KMS-11 (cell line): ENCODE measurements around the gene TAS2R10.

ENCODE experiments used
- H2AFZ ChIP-seq: fragments of 200-600 bp; sonication (generic); 2 replicates; pipeline ENCODE4 v1.6.1; 2016; ENCODE audit warnings: antibody characterized with exemption, mixed run types, low read depth
- H3K27ac ChIP-seq: fragments of 200-600 bp; sonication (generic); 2 replicates; pipeline ENCODE4 v1.6.1; 2016; ENCODE audit warnings: mild to moderate bottlenecking, mixed run types
- H3K27me3 ChIP-seq: fragments of 200-600 bp; sonication (generic); 2 replicates; pipeline ENCODE4 v1.6.1; 2017; ENCODE audit warnings: mild to moderate bottlenecking, low read depth, mixed run types, moderate library complexity; ENCODE audit not compliant: insufficient read depth
- H3K36me3 ChIP-seq: fragments of 200-600 bp; sonication (generic); 2 replicates; pipeline ENCODE4 v1.6.1; 2017; ENCODE audit warnings: mild to moderate bottlenecking, mixed run types; ENCODE audit not compliant: insufficient read depth
- H3K4me1 ChIP-seq: fragments of 200-600 bp; sonication (generic); 2 replicates; pipeline ENCODE4 v1.6.1; 2016; ENCODE audit warnings: mild to moderate bottlenecking, low read depth, mixed run types; ENCODE audit not compliant: poor library complexity, severe bottlenecking
- H3K4me2 ChIP-seq: fragments of 200-600 bp; sonication (generic); 2 replicates; pipeline ENCODE4 v1.7.0; 2016; ENCODE audit warnings: mild to moderate bottlenecking, mixed run types
- H3K4me3 ChIP-seq: fragments of 200-600 bp; sonication (generic); IDR thresholded peaks from 2 replicates; pipeline ENCODE4 v1.6.1; 2017; ENCODE audit warnings: low read depth, low read length, mixed read lengths; ENCODE audit not compliant: insufficient read depth
- H3K79me2 ChIP-seq: fragments of 200-600 bp; sonication (generic); 2 replicates; pipeline ENCODE4 v1.6.1; 2016; ENCODE audit warnings: low read depth, mixed run types; ENCODE audit not compliant: insufficient read depth
- H3K9ac ChIP-seq: fragments of 200-600 bp; sonication (generic); 2 replicates; pipeline ENCODE4 v1.6.1; 2016; ENCODE audit warnings: mild to moderate bottlenecking, mixed run types
- H4K20me1 ChIP-seq: fragments of 200-600 bp; sonication (generic); 2 replicates; pipeline ENCODE4 v1.6.1; 2016; ENCODE audit warnings: mild to moderate bottlenecking, mixed run types; ENCODE audit not compliant: insufficient read depth
- CTCF ChIP-seq: fragments of 200-600 bp; sonication (generic); conservative IDR thresholded peaks from 2 replicates; pipeline ENCODE4 v1.6.1; 2017; ENCODE audit warnings: low read depth, mild to moderate bottlenecking, antibody characterized with exemption, low read length, moderate library complexity, mixed read lengths

The TAS2R10 gene

GRCh38 chr12:10849425-10849878, 23.3 kb upstream of the TAS2R10 start, which contains the start of gene PRR4:
PRR4 (minus strand) TSS chr12:10849475; CDS start chr12:10849437, 38 bp downstream.
- Histone ChIP-seq H3K27me3 (no peaks in the 10 kb centered on the region), H3K4me3 (no peak within 1 kb of the TSS), H4K20me1 (no peaks in the 10 kb centered on the region), H3K4me1 (no peaks in the 10 kb centered on the region), H3K36me3 (no peaks in the 10 kb centered on the region), H2AFZ (no peak within 1 kb of the TSS), H3K4me2 (no peak within 1 kb of the TSS), H3K9ac (no peak within 1 kb of the TSS), H3K27ac (no peak within 1 kb of the TSS), H3K79me2 (no peaks in the 10 kb centered on the region)
- TF ChIP-seq CTCF, result no peak

- no peak overlapping the region for H3K27ac ChIP-seq
These were observed 21.6 kb upstream of the TAS2R10 start for GRCh38 chr12:10847744-10848143.

GRCh38 chr12:10842862-10843261, 16.7 kb upstream of the TAS2R10 start:
- no peaks in the 10 kb centered on the region for H4K20me1 ChIP-seq
- no peak overlapping the region for H3K9ac ChIP-seq
- no peaks in the 10 kb centered on the region for H3K27me3 ChIP-seq
- H3K4me3 ChIP-seq, result no peak overlapping the region
- H3K79me2 ChIP-seq, result no peaks in the 10 kb centered on the region
- no peak overlapping the region for H3K4me2 ChIP-seq
- H2AFZ ChIP-seq, result no peak overlapping the region
- H3K36me3 ChIP-seq, result no peaks in the 10 kb centered on the region
- no peak overlapping the region for H3K27ac ChIP-seq
- no peak for TF ChIP-seq CTCF
- H3K4me1 ChIP-seq, result no peaks in the 10 kb centered on the region

More at GRCh38 chr12:10847744-10848143, 21.6 kb upstream of the TAS2R10 start:
- Histone ChIP-seq H3K36me3 (no peaks in the 10 kb centered on the region), H3K4me2 (no peak overlapping the region), H2AFZ (no peak overlapping the region), H4K20me1 (no peaks in the 10 kb centered on the region), H3K27me3 (no peaks in the 10 kb centered on the region), H3K4me3 (no peak overlapping the region), H3K9ac (no peak overlapping the region), H3K4me1 (no peaks in the 10 kb centered on the region), H3K79me2 (no peaks in the 10 kb centered on the region)
- TF ChIP-seq CTCF, result no peak

GRCh38 chr12:10838461-10838860, 12.3 kb upstream of the TAS2R10 start:
- Histone ChIP-seq H3K4me1 (no peaks in the 10 kb centered on the region), H3K4me3 (no peak overlapping the region), H3K27ac (no peak overlapping the region)

More at GRCh38 chr12:10838461-10838860, 12.3 kb upstream of the TAS2R10 start:
- Histone ChIP-seq H4K20me1 (no peaks in the 10 kb centered on the region), H3K27me3 (no peaks in the 10 kb centered on the region), H3K79me2 (no peaks in the 10 kb centered on the region), H2AFZ (no peak overlapping the region), H3K36me3 (no peaks in the 10 kb centered on the region), H3K9ac (no peak overlapping the region), H3K4me2 (no peak overlapping the region)
- TF ChIP-seq CTCF, result no peak
